Muscle of back (tissue), 11 donors: ENCODE measurements around the gene SPON1. TPM values are rescaled to one million over a fixed set of nuclear protein-coding genes. Genes with fewer than 3 reads are reported as not detected.

ENCODE experiments used
- DNase-seq, 3 donors: peaks; one replicate each; pipeline versions ENCODE4 v3.0.0 to v3.0.0-alpha.2; 2013
- polyA plus RNA-seq, 10 donors: library from polyadenylated mRNA; unstranded; fragments of 120-200 nt; gene quantifications; one replicate each; pipeline ENCODE4 v1.2.1, GENCODE V29; 2013; ENCODE audit not compliant: insufficient read length in 10 of 10

Gene SPON1
- polyA plus RNA-seq, 10 donors = 17.0 to 39.1 (median 22.6) TPM

DNA sequence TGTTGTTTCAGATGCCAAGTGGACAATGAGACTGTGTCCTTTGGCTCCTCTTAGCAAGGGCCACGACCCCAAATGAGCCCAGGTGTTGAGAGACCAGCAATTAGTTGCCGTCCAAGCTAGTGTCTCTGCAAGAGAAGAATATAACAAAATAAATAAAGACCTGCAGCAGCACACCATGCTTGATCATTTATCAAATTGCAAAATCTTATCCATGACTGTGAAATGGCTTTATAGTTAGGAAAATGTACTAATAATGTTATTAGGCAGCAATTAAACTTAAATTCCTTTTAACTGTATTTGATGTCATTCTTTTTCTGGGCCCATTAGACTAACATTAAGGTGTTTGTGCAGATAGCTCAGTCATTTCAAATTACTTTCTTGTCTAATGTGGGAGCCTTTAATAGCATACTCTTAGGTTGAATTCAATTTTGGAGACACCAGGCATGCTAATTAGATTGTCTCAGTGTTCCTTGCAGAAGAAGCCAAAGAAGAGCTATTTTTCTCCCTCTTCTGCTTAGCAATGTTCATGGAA lies 220.4 kb downstream of the SPON1 start:
- DNase-seq = no peak

DNA sequence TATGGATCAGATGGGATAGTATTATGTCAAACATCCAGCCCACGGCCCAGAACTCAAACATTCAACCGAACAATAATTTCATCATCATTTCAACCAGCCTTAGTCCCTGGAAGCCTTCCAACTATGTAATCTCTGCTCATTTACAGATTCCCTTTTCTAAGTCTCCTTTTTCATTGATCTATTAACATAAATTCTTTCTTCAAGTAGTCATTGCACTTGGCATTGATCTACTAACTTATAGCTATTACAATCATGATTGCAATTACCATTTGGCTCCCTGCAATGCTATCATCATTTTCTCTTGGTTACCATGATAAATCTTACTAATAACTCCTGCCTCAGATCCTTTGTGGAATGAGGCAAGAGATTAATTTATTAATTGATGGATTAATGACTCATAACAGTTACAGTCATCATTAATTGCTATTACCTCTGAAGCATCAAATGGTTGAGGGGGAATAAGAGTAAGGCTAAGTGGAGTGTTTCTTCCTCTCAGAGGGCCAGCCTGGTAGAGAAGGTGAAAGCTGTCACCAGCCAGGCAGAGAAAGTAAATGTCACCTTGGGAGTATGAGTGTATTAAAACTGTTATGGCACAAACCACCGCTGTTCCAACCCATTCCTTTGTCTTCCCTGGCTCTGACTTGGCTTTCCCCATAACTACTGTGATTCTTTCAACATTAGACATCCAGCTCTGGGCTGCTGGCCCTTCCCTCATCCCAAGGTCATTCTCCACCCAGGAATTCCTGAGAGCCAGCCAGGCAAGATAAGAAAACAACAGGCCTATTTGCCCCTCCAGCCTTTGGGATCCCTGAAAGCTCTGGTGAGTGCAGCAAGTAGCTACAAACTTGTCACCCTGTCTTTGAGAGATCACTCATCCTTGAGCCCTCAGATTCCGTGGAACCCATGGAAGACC lies 221.8 kb downstream of the SPON1 start:
- DNase-seq = no peak

DNA sequence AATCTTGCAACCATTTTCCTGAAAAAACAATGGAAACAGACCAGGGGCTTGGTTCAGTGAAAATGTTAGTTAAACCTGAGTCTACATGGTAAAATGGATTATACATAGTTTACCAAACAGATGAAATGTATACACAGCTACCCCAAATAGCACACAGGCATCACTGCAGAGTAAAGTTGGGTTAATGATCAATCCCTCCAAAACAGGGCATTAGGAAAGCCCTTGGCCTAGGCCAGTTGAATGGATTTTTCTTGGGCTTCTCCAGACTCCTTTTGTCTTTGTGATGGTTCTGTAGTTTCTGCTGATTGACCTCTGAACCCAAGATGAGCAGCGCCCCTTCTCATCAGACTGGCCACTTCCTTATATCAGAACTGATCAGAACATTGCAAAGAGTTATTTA lies 222.9 kb downstream of the SPON1 start:
- no peak for DNase-seq

DNA sequence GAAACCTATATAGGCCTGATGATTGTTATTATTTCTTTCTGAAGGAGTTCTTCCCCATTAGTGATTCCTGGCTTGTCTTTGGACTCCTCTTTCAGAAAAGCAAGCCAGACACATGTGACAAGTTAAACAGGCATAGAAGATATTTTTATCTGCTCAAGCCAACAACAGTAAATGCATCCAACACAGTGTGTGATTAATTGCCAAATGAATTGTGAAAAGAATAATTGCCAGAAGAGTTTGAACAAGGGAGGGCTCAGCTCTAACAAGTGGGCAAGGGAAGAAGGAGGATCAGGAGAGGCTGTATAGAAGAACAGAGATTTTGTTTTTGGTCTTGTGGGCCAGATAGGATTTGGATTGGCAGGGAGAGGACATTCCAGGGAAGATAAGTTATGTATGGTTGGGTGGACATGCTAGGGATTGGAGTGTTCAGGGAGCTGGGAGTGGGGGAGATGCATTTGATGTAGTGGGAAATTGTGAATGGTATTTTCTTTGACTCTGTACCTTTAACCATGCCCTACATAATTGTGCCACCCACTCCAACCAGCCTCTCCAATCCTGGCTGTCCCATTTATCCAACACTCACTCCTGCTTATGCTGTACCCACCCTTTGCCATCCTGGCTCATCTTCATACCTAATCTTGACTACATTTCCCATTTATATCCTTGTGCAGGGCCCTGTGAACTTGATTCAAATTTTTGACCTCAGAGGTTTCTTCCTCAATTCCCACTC lies 223.7 kb downstream of the SPON1 start:
- peak; percentile 29 to 76 (median 53) for DNase-seq

DNA sequence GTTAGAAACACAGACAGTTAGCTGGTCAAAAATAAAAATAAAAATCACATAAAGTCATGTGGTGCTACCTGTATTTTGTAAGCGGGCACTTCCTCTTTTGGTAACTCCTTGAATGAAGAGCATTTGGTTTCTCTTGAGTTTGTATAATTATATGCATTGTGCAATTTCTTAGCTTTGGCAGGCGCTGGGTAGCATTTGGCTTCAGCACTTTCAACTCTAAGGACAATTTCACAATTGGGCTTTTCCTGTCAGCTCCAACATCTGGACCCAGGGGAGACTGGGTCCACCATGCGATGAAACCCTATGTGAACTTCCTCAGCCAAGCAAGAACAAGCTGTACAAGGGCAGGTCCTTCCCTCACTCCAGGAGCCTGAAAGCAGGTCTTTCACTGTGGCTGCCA lies 227.4 kb downstream of the SPON1 start:
- no peak for DNase-seq

DNA sequence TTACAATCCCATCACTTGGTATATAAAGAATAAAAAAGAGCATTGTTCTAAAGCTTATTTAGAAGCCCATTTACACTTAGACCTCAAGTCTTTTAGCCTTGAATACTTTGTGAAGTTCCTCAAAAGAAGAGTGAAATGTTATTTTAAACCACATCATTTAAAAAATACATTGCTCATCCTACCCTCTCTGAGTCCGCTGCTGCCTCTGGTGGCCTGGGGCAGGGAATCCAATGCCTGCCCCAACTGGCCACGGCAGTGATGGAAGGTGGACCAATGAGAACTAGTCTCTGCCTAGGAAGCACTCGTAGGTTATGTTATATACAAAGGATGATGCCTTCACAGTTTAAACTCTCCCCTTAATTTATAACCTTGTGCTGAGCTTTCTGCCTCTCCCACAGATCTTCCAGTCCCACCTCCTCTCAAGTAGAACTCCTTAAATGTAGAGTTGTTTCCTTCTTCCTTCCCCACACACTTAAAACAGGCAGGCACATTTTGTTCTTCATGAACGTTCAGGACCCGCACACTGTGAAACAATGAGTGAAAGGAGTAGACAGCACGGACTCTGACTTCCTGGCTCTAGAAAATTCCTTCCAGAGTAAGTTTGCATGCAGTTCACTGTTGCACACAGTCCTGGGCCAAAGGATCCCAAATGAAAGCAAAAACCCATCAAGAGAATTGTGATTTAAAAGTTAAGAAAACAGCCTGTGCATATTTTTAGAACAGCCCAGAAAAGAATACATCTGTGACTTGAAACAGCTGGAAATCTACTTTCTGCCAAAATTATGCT lies 228.7 kb downstream of the SPON1 start:
- peak; percentile 27 to 68 (median 32) for DNase-seq

DNA sequence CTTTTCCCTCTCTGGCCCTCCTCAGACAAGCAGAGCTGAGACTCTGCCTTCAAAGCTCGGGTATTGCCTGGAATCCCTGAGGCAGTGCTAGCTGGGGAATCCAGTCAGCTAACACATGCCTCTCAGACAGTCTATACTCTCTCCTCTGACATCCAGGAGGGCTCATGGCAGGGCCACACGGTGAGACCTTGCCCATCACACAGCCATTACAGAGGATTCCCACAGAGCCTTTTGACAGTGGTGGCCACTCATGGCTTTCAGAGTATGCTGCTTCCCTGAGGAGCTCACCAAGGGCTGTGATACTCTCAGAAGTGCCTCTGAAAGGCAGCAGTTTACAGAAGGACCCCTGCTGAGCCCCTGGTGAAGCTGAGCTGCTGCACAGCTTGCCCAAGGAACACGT lies 231.1 kb downstream of the SPON1 start:
- no peak for DNase-seq

DNA sequence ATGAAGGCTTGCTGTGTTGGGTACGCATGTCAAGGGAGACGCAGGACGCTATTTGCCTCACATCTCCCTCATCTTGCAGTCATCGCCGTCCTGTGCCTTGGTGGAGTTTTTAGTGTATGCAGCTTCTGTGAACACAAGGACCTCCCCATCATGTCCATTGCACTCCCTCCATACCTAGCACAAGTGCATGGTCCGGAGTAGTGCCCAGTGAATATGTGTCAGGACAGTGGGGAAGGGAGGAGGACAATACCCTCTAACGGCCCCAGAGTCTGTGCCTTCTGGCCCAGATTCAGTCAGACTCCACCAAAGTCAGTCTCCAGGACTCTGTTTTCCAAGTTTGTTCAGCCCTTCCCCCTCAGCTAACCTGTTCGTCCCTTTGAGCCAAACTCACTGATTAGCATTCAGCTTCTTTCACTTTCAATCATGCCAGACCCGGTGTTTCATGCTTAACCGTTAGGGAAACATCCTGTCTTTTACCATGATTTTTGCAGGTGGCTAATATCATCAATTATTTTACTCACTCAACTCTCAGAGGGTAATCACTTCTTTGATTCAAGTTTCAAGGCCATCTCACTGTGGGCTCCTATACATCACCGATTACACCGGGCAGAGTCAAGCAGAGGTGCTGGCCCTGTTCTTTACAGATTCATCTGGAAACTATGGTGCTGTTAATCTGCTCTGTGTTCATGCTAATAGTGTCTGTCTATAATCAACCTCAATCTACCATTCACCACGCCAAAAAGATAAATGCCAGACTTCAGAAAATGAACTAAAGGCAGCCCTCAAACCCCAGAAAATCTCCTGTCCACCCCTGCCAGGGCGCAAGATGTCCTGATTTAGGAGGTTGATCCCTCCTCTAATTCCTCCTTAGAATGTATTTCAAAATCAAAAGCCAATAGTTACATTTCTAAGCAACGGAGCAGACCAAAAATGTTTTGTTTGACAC lies 240.0 kb downstream of the SPON1 start:
- no peak for DNase-seq

DNA sequence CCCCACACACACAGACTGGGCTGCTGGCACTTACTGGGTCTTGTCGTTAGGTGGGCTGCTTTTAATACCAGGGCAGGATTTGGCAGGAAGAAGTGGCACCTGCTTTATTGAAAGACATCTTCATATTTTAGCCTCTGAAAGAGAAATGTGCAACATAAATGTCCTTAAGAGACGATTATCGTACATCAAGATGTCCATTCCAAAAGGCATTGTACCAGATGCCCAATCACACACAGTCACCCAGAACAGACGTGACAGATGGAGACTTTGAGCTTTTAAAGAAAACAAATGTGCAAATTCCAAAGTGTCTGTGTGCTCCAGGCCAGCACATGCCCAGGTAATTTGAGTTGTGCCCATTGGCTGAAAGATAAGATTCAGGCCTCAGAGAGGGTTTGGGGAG lies 240.8 kb downstream of the SPON1 start:
- DNase-seq = no peak

DNA sequence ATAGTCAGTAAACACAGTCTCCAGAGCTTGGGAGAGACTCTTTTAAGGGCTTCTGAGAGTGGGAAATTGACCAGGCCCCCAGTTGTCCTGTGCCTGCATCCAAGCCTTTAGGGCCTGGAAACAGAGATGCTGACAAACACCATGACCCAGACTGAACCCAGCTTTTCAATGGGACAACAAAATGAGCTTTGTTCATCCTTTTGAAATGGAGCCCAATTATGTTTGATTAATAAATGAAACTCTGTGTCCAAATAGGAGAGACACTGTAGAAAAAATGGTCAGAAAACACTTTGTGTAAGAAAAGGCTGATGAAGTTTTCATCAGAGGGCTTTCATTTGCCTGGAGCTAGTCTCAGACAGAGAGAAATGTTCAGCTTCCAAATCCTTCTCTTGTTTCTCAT lies 250.5 kb downstream of the SPON1 start:
- DNase-seq = no peak

DNA sequence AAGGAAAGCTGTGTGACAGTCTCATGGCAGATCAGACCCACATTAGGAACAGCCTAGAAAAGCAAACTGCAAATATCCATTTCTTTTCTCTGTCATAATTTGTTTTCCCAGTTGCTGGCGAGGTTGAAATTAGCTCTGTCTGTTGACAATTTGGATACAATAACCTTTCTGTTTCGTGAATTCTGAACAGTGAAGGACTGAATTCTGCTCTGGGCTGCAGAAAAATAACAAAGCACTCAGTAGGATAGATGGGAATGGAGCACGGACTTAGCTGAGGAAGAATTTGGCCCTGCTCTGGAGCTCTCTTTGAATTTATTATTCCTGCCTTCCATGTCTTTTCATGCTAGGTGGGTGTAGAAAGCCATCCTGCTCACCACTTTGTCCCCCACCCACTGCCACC lies 256.2 kb downstream of the SPON1 start:
- DNase-seq = no peak

DNA sequence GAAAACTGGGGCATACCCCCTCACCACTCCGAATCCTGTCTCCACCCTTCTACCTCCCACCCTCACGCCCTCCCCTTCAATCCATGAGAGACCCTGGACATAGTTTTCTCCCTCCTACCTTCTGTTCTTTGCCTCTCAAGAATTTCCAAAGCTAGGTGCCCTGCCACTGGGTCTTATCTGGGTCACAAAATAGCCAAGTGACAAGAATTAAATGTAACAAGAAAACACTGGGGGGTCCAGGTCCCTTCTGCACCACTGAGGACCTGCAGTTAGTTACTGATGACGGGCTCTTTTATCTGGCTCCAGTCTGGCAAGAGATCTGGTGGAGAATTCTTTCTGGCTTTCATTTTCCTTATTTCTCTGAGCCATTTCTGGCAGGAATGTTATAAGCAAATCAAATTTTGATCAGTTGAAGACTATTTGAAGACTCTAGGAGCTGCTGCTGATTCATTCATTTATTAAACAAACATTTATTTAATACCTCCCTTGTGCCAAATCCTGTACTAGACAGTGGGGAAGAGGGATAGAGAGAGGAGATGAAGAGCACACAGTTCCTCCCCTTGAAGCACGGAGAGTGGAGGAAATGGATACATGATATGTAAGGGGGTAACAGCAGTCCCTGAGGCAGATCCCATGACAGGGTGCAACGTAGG lies 261.2 kb downstream of the SPON1 start:
- DNase-seq = no peak

DNA sequence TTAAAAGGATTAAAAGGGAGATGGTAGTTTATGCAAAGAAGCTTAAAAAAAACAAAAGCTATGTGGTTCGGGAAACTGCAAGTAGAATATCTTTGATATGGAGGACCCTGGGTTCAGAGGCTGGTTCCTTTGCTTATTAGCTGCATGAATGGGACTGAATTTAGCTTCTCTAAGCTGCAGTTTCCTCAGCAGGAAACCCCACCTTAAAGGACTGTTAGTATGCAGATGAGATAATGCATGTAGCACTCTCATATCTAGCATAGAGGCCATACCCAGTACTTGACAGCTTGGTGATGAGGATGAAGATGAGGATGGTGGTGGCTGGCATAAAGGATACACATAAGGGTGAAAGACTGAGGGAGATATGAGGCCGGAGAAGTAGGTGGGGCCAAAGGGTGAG lies 261.9 kb downstream of the SPON1 start:
- no peak for DNase-seq

DNA sequence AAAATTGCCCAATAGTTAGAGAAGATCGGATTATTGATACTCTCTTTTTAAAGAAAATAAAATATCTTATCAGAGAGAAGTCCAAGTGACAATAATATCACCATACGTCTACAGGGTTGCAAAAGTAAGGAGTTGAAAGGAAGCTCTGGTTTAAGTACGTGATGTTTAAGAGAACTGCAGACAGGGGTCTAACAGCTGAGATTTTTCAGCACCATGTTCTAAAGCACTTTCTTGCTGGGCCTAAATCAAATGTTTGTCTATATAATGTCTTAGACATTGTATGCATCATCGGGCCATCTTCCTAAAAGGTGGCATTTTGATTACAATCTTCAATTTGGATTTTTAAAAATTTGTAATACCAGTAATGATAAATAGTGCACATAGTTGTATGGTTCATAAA lies 263.1 kb downstream of the SPON1 start:
- no peak for DNase-seq

DNA sequence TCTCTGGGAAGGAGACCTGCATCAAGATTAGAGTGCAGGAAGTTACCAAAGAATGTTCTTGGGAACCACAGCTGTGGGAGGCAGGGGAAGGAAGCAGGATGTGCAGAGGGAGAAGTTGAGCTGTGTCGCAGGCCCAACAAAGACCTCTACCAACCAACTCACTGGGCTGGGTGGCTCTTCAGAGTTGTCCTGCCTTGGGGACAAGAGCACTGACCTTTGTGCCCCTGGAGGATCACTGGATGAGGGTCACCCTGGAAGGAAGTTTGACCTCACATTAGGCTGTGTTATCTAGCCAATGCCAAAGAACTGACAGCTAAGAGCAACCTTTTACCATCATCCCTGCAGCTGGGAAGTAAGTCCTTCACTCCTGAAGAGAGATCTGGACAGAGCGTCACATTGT lies 265.8 kb downstream of the SPON1 start:
- no peak for DNase-seq

DNA sequence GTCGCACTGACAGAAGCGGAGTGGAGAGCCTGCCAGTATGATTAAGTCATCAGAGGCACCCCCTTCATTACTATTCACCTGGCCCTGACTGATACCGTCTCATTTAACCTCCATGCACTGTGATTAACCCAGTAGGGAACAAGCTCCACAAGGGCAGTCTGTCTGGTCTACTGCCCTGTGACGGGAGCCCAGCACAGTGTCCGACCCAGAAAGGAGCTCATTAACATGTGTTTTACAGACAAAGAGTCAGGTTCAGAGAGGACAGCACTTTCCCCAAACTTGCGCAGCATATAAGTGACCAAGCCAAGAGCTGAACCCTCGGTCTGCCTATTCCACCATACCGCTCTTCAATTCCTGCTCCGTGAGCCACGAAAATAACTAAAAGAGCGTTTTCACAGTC lies 266.9 kb downstream of the SPON1 start:
- no peak for DNase-seq

DNA sequence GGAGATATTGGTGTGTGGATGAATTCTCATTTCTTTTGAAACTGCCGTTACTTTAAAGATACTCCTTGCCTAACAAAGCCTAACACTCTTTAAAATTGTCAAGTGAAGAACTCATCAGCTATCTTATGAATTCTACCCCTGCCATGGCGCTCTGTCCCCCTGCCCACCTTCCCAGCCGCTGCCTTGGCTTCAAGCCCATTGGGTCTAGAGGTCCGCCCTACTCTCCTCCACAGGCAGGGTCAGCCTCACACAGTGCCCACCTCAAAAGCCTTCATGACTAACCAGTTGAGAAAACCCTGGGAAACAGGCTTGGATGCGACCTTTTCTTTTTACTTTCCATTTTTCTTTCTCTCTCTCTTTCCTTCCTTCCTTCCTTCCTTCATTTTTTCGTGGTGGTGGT lies 267.9 kb downstream of the SPON1 start:
- no peak for DNase-seq

DNA sequence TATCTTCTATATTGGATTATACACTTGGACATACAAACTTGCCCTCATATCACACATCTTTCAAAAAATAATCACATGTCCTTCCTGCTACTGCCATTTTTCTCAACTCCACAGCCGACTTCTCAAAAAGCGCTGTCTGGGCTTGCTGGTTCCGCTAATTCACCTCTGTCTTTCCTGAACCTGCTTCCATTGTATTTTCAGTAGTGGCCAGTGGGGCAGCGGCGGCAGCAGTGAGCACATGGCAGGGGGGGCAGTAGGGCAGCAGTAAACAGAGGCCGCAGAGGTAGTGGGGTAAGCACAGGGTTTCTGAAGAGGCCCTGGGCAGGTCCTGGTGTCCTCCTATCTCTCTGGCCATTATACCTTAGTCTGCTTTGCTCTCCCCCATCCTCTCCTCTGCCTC lies 270.1 kb downstream of the SPON1 start:
- no peak for DNase-seq

DNA sequence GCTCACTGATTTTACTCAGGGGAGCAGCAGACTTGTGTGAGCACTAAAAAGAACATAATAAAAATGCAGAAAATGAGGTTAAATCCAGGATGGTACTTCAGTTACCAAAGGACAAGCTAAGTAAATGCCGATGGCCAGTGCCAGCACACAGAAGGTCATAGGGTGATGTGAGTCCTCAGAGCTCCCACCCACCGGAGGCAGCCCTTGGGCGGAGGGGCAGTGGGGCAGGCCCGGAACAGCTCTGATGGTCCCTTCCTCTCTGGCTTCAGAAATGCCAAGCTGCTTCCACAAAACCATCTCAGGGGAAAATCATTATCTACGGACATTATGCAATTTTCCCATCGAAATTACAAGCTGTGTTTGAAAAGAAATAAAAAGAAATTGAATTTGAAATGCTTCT lies 271.9 kb downstream of the SPON1 start:
- DNase-seq = no peak

DNA sequence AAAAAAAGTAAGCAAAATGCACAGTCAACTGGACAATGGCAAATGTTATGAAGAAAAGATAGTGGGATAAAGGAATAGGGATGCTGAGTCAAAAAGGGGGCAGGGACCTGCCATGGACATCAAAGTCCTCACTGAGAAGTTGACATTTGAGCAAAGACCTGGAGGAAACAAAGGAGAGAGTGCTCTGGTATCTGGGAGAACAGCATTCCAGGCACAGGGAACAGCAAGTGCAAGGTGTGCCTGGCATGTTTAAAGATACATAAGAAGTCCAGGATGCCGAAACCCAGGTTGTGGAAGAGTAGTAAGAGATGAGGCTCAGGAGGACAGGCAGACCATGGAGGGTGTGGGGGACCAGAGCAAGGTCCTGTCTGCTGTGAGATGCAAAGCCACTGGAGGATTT lies 273.2 kb downstream of the SPON1 start:
- DNase-seq = no peak
